ENCODE results near the gene FKBP6.
"Not testable (repeated sequence)": the region's sequence is repeated elsewhere in the genome, so short reads cannot be mapped to it uniquely, and the experiment has no call there.

The FKBP6 gene

GRCh38 chr7:73358590-73359275 is 30.8 kb downstream of the FKBP6 start:
- no peak for DNase-seq

DNA sequence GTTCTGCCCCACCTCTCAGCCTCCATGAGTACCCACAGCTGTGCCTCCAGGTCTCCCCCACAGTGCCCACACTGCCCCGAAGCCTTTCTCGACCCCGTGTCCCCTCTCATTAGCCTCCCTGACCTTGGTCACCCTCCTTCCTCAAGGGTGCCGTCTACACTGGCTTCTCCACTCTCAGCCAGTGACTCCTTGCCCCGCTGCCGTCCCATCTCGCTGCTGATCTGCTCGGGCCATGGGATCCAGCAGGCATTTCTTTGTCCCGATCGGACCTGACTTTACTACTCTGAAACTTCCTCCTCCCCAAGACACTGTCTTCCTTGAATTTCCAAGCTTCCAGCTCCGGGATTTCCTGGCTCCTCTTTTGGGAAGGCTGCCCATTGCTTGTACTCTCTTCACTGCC is 31.3 kb downstream of the FKBP6 start:
- DNase-seq, result no peak

DNA sequence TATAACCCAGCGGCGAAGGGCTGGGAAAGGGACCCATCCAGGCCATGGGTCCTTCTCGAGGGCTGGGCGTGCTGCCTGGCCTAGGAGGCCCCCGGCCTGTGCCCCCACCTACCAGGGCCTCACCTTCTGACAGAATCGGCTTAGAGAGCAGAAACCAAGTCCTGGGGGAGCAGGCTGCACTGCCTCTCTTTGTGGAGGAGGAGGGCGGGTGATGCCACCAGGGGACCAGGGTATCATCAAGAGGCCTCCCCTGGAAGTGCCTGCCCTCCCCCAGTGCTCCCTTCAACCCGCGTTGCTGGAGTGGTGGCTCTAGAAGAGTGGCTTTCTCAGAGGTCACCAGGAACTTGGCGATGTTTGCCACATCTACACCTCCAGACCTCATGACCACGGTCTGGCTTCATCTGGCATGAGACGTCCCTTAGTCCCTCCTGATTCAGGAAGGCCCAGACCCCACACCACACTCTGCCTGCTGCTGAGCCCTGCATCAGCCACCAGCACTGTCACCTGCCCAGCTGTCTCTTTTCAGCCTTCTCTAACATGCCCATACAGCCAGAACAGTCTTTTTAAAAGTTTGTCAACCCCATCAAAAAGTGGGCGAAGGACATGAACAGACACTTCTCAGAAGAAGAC is 31.9 kb downstream of the FKBP6 start:
- DNase-seq, result no peak

- not testable (repeated sequence) for DNase-seq
Measured at GRCh38 chr7:73360590-73360989, 32.6 kb downstream of the FKBP6 start.

GRCh38 chr7:73363225-73364005 is 35.5 kb downstream of the FKBP6 start:
- DNase-seq, result no peak

DNA sequence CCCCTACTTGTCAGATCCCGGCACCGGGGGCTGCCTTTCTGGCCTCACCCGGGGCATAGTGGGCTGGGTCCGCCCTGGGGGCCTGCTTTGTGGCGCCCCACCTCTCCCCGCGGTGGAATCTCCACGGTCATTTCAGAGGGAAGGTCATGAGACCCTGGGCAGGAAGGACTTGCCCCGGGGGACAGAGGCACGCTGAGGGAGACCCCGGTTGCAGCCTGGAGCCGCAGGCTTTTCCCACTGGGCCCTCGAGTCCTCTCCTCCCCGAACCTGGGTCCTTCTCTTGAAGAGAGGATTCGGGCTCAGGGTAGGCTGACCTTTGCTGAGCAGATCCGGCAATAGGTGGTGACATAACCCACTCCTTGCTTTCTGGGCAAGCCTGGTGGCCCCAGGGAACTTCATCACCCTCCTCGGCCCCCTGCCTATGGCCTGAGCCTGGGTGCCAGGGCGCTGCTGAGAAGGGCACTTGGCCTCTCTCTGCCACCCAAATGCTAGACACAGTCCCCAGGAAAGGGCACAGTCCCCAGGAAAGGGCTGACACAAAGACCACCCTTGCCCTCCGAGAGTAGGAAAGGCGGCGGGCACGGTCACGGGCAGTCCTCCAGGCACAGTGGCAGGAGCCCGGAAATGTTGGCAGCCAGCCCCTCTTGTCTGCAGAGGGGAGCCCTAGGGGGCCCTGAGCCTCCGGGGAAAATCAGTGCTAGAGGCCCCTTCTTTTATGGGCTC is 36.2 kb downstream of the FKBP6 start:
- no peak for DNase-seq

DNA sequence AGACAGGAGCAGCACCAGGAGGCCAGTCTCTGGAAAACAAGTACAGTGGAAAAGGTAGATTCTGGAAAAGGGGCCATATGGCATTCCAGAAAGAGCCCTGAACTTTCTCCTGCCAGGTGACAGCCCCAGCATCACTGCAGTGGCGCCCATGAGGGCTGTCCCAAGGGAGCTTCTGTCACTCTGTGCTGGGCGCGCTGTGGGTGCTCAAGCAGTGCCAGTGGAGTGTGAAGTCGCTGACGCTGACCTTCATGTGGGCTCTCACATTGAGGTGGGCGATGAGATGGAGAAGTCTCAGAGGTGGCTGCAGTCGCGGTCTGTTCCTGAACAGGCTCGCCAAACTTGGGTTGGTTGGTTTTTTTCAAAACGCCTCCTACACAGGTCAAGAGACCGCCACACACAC is 38.2 kb downstream of the FKBP6 start:
- DNase-seq, result no peak

DNA sequence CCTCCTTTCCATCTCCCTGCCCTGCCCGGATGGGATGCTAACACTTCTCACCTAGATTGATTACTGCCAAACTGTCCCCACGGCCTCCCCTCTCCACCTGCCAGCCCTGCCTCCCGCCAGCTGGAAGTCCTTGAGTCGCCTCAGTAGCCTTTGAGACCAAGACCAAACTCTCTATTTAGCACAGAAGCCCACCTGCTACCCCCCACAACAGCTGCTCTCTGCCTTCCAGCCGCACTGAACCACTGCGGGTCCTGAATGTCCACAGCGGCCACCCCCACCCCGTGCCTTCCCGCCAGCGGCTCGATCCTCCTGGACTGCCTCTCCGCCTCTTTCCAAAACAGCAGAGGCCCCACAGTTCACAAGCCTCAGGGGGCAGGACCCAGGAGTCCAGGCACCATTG is 39.0 kb downstream of the FKBP6 start:
- peak; percentile 40 for DNase-seq

GRCh38 chr7:73369009-73369408 is 41.0 kb downstream of the FKBP6 start:
- no peak for DNase-seq

DNA sequence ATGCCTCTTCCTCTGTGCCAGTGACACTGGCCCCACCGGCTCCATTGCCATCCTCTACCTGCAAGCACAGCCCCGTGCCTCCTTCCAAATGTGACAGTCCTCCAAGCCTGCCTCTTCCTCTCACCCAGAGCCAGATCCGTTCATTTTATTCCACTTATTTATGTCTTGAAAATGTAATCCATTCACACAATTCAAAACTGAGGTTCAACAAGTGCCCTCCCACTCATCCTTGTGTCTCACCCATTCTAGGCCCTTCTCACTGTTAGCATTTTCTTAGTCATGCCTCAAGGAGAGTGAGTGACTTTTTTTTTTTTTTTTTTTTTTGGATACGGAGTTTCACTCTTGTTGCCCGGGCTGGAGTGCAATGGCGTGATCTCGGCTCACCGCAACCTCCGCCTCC is 41.7 kb downstream of the FKBP6 start:
- no peak for DNase-seq

DNA sequence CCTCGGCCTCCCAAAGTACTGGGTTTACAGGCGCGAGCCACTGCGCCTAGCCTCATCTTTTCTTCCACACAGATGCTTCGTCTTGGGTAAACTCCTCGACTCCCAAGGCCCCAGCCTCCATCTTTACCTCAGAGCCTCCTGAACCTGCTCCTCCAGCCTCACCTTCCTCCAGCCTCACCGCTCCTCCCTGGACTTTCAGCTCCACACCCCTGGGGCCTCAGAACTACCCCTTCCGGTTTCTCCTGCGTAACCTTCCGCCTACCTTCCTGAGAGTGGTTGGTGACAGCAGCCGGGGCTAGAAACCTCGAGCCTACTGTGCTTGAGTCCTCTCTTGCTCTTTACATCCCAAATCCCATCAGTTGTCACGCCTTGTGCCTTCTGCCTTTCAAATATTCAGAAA is 45.8 kb downstream of the FKBP6 start:
- no peak for DNase-seq

DNA sequence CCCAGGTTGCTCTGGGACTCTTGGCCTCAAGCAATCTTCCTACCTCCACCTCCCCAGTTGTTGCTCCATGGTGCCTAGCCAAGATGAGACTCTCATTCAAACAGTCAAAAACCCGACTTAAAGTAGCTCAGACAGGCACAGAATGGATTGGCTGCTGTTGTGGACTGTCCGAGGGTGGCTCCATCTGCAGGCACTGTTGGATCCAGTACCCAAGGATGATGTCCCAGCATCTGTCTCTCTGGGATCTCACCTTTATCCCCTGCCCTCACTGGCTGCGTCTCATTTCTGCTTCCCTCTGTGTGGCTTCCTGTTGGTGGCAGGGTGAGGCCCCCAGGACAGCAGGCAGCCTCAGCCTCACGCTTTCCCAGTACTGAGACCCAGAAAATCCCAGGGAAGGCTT is 48.3 kb downstream of the FKBP6 start:
- not testable (repeated sequence) for DNase-seq

DNA sequence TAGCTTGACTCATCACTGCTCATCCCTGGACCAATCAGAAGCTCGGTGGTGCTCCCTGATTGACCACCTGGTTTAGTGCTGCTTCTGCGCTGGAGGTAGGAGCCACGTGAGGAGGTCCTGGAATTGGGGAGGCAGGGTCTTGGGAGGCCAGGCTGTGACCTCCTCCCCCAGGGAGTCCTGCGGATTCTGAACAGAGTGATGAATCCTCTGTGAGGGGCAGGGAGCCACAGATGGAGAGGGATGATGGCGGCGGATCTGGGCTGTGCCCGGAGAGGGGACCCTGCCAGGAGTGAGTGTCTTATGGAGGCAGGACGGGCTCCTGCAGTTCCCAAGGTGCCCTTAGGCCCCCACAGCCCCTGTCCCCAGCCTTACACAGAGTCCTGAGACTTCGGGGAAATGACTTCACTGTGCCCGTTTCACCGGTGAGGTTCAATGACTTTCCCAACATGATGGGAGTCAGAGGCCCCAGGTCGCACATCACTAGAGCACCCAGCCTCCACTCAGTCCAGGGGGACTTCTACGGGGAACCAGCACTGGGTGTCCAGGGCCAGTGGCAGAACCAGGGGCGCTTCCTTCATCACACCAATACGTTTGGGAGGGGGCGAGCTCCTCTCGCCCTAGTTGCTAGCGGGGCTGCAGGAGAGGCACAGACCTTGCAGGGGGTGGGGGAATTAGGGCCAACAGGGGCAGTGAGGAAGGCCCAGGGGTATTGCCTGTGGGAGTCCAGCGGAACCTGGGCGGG is 48.9 kb downstream of the FKBP6 start:
- DNase-seq, result no peak

- peak; percentile 30 for DNase-seq
Measured at GRCh38 chr7:73377413-73378200, 49.6 kb downstream of the FKBP6 start.

- DNase-seq, result no peak
Measured at GRCh38 chr7:73382934-73383503, 55.1 kb downstream of the FKBP6 start.

DNA sequence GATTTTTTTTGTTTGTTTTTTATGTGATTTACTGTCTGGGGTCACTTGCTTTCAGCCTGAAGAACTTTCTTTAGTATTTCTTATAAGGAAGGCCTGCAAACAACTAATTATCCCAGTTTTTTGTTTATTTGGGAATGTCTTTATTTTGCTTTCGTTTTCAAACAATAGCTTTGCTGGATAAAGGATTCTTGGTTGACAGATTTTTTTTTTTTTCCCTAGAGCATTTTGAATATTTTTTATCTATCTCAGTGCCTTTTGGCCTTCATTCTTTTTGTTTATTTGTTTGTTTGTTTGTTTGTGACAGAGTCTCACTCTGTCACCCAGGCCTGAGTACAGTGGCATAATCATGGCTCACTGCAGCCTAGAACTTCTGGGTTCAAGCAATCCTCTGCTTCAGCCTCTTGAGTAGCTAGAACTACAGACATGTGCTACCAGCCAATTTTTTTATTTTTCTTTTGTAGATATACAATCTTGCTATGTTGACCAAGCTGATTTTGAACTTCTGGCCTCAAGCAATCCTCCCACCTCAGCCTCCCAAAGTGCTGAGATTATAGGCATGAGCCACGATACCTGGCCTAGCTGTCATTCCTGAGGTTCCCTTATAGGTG is 59.4 kb downstream of the FKBP6 start:
- peak; percentile 28 for DNase-seq

DNA sequence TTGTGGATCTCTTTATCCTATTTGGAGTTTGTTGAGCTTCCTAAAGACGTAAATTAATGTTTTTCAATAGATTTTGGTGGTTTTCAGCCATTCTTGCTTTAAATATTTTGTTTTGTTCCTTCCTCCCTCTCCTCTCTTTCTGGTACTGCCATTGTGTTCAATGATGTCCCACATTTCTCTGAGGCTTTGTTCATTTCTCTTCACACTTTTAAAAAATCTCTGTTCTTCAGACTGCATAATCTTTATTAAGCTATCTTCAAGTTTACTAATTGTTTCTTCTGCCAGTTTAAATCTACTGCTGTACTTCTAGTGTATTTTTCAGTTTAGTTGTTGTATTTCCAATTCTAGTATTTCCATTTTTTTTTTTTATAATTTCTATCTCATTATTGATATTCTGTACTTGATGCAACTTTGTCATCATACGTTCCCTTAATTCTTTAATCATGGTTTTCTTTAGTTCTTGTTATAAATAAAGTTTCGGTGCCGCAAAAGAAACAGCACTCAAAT is 60.0 kb downstream of the FKBP6 start:
- DNase-seq, result no peak

DNA sequence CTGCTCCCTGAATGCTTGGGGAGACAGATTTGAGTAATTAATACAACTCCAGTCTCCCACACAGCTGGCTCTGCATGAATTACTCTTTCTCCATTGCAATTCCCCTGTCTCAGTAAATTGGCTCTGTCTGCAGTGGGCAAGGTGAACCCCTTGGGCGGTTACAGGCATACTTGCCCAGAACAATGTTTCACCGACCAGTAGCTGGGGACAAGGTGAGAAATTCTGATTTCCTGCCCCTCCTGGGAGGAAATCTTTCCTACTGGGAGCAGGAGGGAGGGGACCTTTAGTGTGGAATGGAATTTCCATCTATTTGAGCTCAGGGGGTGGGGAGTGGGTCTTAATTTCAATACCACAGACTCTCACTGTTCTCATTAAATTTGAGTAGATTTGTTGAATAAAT is 63.4 kb downstream of the FKBP6 start:
- no peak for DNase-seq

GRCh38 chr7:73394422-73394821 is 66.5 kb downstream of the FKBP6 start:
- no peak for DNase-seq

Measured in eye (tissue), 1 donor.